GM10847 (cell line): ENCODE results near the gene SLC25A43.

Experiments
- POLR2A ChIP-seq: IDR thresholded peaks from 2 replicates; pipeline ENCODE4 v1.6.1; 2011; ENCODE audit not compliant: insufficient read length; ENCODE audit errors: extremely low read depth

Gene SLC25A43

GRCh38 chrX:119407681-119408080, 8.5 kb downstream of the SLC25A43 start:
- TF ChIP-seq POLR2A: no peak

GRCh38 chrX:119410027-119410819, 11.1 kb downstream of the SLC25A43 start:
- TF ChIP-seq POLR2A: no peak

- no peak for TF ChIP-seq POLR2A
Observed at GRCh38 chrX:119410854-119411253, 11.7 kb downstream of the SLC25A43 start.

GRCh38 chrX:119411959-119412358, 12.8 kb downstream of the SLC25A43 start:
- TF ChIP-seq POLR2A: no peak

- no peak for TF ChIP-seq POLR2A
Observed at GRCh38 chrX:119417376-119417775, 18.2 kb downstream of the SLC25A43 start.

GRCh38 chrX:119417842-119418241, 18.7 kb downstream of the SLC25A43 start:
- TF ChIP-seq POLR2A: no peak

GRCh38 chrX:119419146-119419545, 20.0 kb downstream of the SLC25A43 start:
- TF ChIP-seq POLR2A: no peak

- TF ChIP-seq POLR2A: no peak
Observed at GRCh38 chrX:119419898-119420297, 20.8 kb downstream of the SLC25A43 start.

GRCh38 chrX:119421016-119421705, 22.0 kb downstream of the SLC25A43 start:
- TF ChIP-seq POLR2A: no peak

GRCh38 chrX:119423631-119424030, 24.5 kb downstream of the SLC25A43 start:
- TF ChIP-seq POLR2A: no peak

- no peak for TF ChIP-seq POLR2A
Observed at GRCh38 chrX:119424999-119425398, 25.9 kb downstream of the SLC25A43 start.

GRCh38 chrX:119427024-119427794, 28.1 kb downstream of the SLC25A43 start:
- TF ChIP-seq POLR2A: no peak

- no peak for TF ChIP-seq POLR2A
Observed at GRCh38 chrX:119427795-119428185, 28.7 kb downstream of the SLC25A43 start.

- no peak for TF ChIP-seq POLR2A
Observed at GRCh38 chrX:119429471-119429870, 30.3 kb downstream of the SLC25A43 start.

- TF ChIP-seq POLR2A: no peak
Observed at GRCh38 chrX:119442286-119442685, 43.1 kb downstream of the SLC25A43 start.

GRCh38 chrX:119453202-119453601, 54.1 kb downstream of the SLC25A43 start:
- no peak for TF ChIP-seq POLR2A
